T-helper 1 cell treated with Interleukin-12 subunit alpha and Interleukin-12 subunit beta and Interleukin-4 antibody, amounts not matched to agents 30 μg/mL and 1 μg/mL, for 36 hours (primary cell): Measurements from ENCODE around the gene NHLH1.
"Not testable (repeated sequence)": the region's sequence is repeated elsewhere in the genome, so short reads cannot be mapped to it uniquely, and the experiment has no call there.

Experiments
- H3K27ac Mint-ChIP-seq: one replicate; pipeline ENCODE4 v1.8.0; 2021; ENCODE audit warnings: mild to moderate bottlenecking, mixed read lengths
- H3K27me3 Mint-ChIP-seq: one replicate; pipeline ENCODE4 v1.8.0; 2021; ENCODE audit warnings: low read depth, mixed read lengths
- H3K36me3 Mint-ChIP-seq: one replicate; pipeline ENCODE4 v1.8.0; 2021; ENCODE audit warnings: low read depth, mixed read lengths
- H3K4me1 Mint-ChIP-seq: one replicate; pipeline ENCODE4 v1.8.0; 2021; ENCODE audit warnings: low read depth, mixed read lengths
- H3K4me3 Mint-ChIP-seq: one replicate; pipeline ENCODE4 v1.8.0; 2021; ENCODE audit warnings: mild to moderate bottlenecking, moderate library complexity, mixed read lengths
- H3K9me3 Mint-ChIP-seq: one replicate; pipeline ENCODE4 v1.8.0; 2021; ENCODE audit warnings: mixed read lengths

Gene NHLH1

GRCh38 chr1:160384812-160385211 lies 17.9 kb downstream of the NHLH1 start:
- not testable (repeated sequence) for H3K9me3 Mint-ChIP-seq, H3K27ac Mint-ChIP-seq, H3K4me3 Mint-ChIP-seq, H3K4me1 Mint-ChIP-seq, H3K36me3 Mint-ChIP-seq
- H3K27me3 Mint-ChIP-seq: peaks cover 45% of the 10 kb centered on the region

DNA sequence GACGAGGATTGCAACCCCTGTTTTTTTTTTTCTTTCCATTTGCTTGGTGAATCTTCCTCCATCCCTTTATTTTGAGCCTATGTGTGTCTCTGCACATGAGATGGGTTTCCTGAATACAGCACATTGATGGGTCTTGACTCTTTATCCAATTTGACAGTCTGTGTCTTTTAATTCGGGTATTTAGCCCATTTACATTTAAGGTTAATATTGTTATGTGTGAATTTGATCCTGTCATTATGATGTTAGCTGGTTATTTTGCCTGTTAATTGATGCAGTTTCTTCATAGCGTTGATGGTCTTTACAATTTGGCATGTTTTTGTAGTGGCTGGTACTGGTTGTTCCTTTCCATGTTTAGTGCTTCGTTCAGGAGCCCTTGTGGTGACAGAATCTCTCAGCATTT lies 21.5 kb downstream of the NHLH1 start:
- not testable (repeated sequence) for H3K36me3 Mint-ChIP-seq, H3K4me3 Mint-ChIP-seq, H3K9me3 Mint-ChIP-seq, H3K27ac Mint-ChIP-seq, H3K4me1 Mint-ChIP-seq
- H3K27me3 Mint-ChIP-seq: peaks cover 53% of the 10 kb centered on the region

DNA sequence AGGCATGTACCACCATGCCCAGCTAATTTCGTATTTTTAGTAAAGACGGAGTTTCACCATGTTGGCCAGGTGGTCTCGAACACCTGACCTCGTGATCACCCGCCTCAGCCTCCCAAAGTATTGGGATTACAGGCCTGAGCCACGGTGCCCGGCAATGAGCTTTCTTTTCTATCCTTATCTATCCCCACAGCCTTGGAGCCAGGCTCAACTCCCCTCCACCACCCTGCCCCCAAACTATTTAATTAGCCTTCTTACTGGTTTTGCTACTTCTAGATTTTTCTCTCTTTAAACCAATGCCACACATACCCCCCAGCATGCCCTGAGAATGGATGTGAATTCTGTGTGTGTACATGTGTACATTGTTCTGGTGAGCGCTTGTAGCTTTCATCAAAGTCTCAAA lies 27.8 kb downstream of the NHLH1 start:
- H3K4me1 Mint-ChIP-seq: peaks cover 3% of the 10 kb centered on the region

DNA sequence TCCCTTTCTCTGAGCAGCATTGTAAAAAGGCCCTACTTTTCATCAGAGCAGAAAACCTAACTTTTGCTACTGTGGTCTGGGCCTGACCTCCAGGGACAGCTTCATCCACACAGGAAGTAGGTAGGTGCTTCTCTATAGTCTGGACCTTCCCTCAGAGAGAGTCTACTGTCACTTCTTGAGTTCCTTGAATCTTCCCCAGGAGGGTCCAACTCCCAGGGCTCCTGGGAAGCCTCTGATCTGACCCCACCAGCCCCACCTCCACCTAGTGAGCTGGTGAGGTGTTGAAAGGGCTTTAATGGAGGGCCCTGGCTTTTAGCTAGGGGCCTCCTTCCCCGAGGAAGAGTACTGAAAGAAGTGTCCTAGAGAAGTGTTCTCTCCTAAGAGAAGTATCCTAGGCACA lies 30.8 kb downstream of the NHLH1 start:
- no peaks in the 10 kb centered on the region for H3K36me3 Mint-ChIP-seq
- no peak overlapping the region for H3K27ac Mint-ChIP-seq
- H3K4me3 Mint-ChIP-seq: no peak overlapping the region
- peaks cover 3% of the 10 kb centered on the region for H3K4me1 Mint-ChIP-seq
- no peaks in the 10 kb centered on the region for H3K9me3 Mint-ChIP-seq
- H3K27me3 Mint-ChIP-seq: peaks cover 49% of the 10 kb centered on the region

More for the DNA sequence above, 27.8 kb downstream of the NHLH1 start:
- Mint-ChIP-seq H3K27ac (no peak overlapping the region), H3K36me3 (no peaks in the 10 kb centered on the region), H3K27me3 (peaks cover 44% of the 10 kb centered on the region), H3K4me3 (no peak overlapping the region), H3K9me3 (no peaks in the 10 kb centered on the region)

DNA sequence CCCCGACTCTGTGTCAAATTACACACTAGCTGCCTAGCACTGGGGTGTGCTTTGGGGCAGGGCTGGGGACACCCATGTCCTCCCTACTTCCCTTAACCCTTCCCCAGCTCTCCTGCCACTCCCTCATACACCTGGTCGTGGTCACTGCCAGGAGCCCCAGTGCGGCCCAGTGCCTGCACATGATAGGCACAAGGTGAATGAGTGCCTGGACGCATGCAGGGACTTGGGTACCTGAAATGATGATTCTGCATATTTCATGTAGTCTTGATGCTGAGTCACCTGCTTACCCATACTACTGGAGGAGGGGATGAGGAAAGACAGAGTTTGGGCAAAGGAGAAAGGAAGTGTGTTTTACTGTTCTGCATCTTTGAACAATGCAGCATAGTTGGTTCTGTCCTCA lies 32.0 kb downstream of the NHLH1 start:
- Mint-ChIP-seq H3K27me3 (peaks cover 58% of the 10 kb centered on the region), H3K4me1 (peaks cover 3% of the 10 kb centered on the region), H3K4me3 (peak overlapping the region; percentile 16), H3K9me3 (no peaks in the 10 kb centered on the region), H3K36me3 (no peaks in the 10 kb centered on the region), H3K27ac (no peak overlapping the region)

- Mint-ChIP-seq H3K27me3 (peaks cover 54% of the 10 kb centered on the region), H3K4me1 (peaks cover 3% of the 10 kb centered on the region), H3K36me3 (no peaks in the 10 kb centered on the region), H3K4me3 (no peak overlapping the region), H3K27ac (no peak overlapping the region), H3K9me3 (no peaks in the 10 kb centered on the region)
Observed at GRCh38 chr1:160399544-160400222, 32.8 kb downstream of the NHLH1 start.

DNA sequence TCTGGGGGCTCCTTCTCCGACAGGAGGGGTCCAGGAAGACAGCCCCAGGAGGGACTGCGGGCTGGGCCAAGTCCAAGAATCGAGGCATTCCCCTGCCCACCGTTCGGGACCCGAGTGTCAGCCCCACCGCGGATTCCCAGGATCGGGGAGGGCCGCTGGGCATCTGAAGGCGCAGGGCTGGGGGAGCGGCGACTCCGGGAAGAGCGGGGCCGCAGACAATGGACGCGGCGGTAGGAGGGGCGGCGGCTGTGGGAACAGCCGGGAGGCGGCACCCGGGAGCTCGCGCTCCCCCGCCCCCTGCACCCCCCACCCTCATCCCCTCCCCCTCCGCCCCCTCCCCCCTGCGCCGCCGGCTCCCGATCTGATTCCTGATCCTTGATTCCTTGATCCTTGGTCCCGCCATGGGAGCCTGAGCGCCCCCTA lies 33.4 kb downstream of the NHLH1 start, which contains the start of gene VANGL2:
TSS of gene VANGL2 (plus strand) at position 342 of the 423 bp plus-strand sequence. CDS start 15,274 bp downstream, outside the sequence.
- peaks cover 3% of the 10 kb centered on the region for H3K4me1 Mint-ChIP-seq
- peak within 1 kb of the TSS; percentile 6 for H3K4me3 Mint-ChIP-seq
- peaks cover 54% of the 10 kb centered on the region for H3K27me3 Mint-ChIP-seq
- no peak within 1 kb of the TSS for H3K27ac Mint-ChIP-seq
- no peaks in the 10 kb centered on the region for H3K9me3 Mint-ChIP-seq
- no peaks in the 10 kb centered on the region for H3K36me3 Mint-ChIP-seq

DNA sequence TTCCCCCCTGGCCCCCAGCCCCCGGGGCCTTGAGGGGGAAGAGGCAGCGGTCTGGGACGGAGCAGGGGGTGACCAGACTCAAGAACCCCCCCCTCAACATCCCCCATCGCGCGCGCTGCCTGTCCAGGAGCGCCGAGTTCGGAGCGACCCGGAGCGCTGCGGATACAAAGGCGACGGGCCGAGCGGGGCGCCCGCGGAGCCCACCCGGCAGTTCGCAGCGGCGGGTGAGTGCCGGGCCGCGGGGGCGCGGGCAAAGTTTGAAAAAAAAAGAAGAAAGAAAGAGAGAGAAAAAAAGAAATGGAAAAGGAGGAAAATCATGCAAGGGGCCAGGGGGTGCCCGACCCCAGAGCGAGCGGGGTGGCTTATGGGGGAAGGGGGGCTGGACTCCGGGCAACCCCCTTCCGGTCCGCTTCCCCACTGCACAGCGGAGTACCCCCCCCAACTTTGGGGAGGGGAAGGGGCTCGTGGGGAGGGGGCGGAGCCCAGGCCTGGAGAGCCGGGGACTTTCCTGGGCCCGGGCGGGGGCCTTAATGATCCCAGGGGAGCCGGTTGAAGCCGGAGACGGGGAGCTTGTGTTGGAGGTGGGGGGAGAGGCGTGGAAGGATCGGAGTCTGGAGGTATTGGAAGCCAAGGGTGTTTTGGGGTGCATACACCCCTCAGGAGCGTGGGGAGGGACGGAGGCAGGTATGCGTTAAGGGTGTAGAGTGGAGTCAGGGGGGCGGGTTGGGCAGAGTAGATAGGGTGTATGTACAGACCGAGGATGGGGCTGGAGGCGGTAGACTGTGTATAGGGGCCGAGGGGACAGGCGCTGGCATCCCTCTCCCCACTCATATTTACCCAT lies 34.0 kb downstream of the NHLH1 start:
- peaks cover 3% of the 10 kb centered on the region for H3K4me1 Mint-ChIP-seq
- no peak overlapping the region for H3K27ac Mint-ChIP-seq
- H3K27me3 Mint-ChIP-seq: peaks cover 47% of the 10 kb centered on the region
- peak overlapping the region; percentile 6 for H3K4me3 Mint-ChIP-seq
- H3K36me3 Mint-ChIP-seq: no peaks in the 10 kb centered on the region
- no peaks in the 10 kb centered on the region for H3K9me3 Mint-ChIP-seq

- Mint-ChIP-seq H3K27ac (no peak overlapping the region), H3K4me3 (no peak overlapping the region), H3K36me3 (no peaks in the 10 kb centered on the region), H3K9me3 (no peaks in the 10 kb centered on the region), H3K4me1 (peaks cover 3% of the 10 kb centered on the region), H3K27me3 (peaks cover 44% of the 10 kb centered on the region)
Observed at GRCh38 chr1:160401487-160401805, 34.6 kb downstream of the NHLH1 start.

DNA sequence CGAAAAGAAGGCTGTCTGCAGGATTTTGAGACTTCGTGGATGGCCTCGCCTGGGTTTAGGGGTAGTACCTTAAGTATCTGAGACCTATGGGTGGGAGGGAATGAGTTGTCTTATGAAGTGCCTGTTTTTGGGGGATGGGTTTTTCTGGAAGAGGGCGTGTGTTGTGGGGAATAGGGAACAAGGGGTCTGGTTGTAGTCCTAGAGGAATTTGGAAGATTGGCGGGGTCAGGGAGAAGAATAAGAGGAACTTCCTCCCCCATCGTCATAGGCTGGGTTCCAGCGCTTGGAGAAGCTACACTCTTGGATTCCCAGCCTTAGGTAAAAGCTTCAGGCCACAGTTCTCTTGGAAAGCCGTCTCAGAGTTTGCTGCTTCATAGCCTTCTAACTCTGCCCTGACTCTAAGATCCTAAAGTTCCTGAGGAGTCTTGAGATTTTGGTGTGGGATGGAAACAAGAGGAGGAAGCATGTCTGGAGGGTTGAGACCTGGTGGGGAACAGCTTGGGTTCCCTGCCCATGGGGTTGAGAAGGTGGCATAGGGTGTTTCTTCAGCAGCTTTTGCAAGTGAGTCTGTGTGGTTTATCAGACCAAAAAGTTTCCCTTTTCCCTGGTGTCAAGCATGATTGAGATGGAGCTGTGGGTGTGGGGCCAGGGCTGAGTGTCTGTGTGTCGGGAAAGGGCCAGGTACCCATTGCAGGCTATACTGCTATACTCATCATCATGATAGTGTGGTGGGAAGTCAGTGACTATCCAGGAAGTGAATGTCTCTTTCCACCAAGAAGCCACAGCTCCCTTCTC lies 35.3 kb downstream of the NHLH1 start:
- Mint-ChIP-seq H3K9me3 (no peaks in the 10 kb centered on the region), H3K4me3 (no peak overlapping the region), H3K36me3 (no peaks in the 10 kb centered on the region), H3K4me1 (peaks cover 3% of the 10 kb centered on the region), H3K27ac (no peak overlapping the region), H3K27me3 (peaks cover 38% of the 10 kb centered on the region)

DNA sequence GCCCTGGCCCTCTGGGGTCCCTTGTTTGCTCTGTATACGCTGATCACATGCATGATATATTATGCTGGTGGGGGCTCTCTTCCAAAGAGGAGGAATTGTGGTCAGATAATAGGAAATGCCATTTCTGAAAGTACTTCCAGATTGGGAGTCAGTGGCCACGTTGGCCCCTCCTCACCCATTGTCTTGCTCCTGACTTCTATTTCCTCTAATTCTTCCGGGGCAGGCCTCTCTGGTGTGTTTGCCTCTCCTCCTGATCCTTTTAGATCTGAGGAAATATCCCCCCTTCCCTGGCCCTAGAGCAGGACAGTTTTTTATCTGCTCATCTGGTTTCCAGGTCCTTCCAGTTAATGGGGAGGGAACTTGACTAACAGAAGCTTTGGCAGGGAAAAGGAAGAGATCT lies 36.4 kb downstream of the NHLH1 start:
- Mint-ChIP-seq H3K27me3 (peaks cover 38% of the 10 kb centered on the region), H3K9me3 (no peaks in the 10 kb centered on the region), H3K4me3 (no peak overlapping the region), H3K36me3 (no peaks in the 10 kb centered on the region), H3K27ac (no peak overlapping the region), H3K4me1 (peaks cover 3% of the 10 kb centered on the region)

- Mint-ChIP-seq H3K27me3 (peaks cover 34% of the 10 kb centered on the region), H3K27ac (no peak overlapping the region), H3K9me3 (no peaks in the 10 kb centered on the region), H3K36me3 (no peaks in the 10 kb centered on the region), H3K4me1 (no peaks in the 10 kb centered on the region), H3K4me3 (no peak overlapping the region)
Observed at GRCh38 chr1:160404094-160404493, 37.2 kb downstream of the NHLH1 start.

GRCh38 chr1:160405331-160405877 lies 38.5 kb downstream of the NHLH1 start:
- no peaks in the 10 kb centered on the region for H3K9me3 Mint-ChIP-seq
- H3K27me3 Mint-ChIP-seq: peaks cover 32% of the 10 kb centered on the region
- no peak overlapping the region for H3K4me3 Mint-ChIP-seq
- no peak overlapping the region for H3K27ac Mint-ChIP-seq
- no peaks in the 10 kb centered on the region for H3K36me3 Mint-ChIP-seq
- H3K4me1 Mint-ChIP-seq: no peaks in the 10 kb centered on the region

GRCh38 chr1:160406131-160406968 lies 39.5 kb downstream of the NHLH1 start:
- Mint-ChIP-seq H3K27me3 (peaks cover 28% of the 10 kb centered on the region), H3K27ac (no peak overlapping the region), H3K4me1 (no peaks in the 10 kb centered on the region), H3K9me3 (no peaks in the 10 kb centered on the region), H3K4me3 (no peak overlapping the region), H3K36me3 (no peaks in the 10 kb centered on the region)
